HG02763 (cell line): ENCODE measurements around the gene ERICH4.
"Not testable (repeated sequence)": the region's sequence is repeated elsewhere in the genome, so short reads cannot be mapped to it uniquely, and the experiment has no call there.

Experiments used
- ATAC-seq: cut with Tn5 transposase; IDR thresholded peaks from one replicate; pipeline ENCODE4 v1.9.1; 2021; ENCODE audit warnings: mild to moderate bottlenecking, moderate library complexity; ENCODE audit not compliant: unreplicated experiment

ERICH4 gene

GRCh38 chr19:41434450-41434849 lies 8.5 kb upstream of the ERICH4 start:
- ATAC-seq, result no peak

- not testable (repeated sequence) for ATAC-seq
These were observed 7.6 kb upstream of the ERICH4 start for GRCh38 chr19:41435376-41435775.

- no peak for ATAC-seq
These were observed 6.9 kb upstream of the ERICH4 start for GRCh38 chr19:41435936-41436673.

- ATAC-seq, result no peak
These were observed 6.3 kb upstream of the ERICH4 start for GRCh38 chr19:41436674-41436951.

- no peak for ATAC-seq
These were observed 4.9 kb upstream of the ERICH4 start for GRCh38 chr19:41437944-41438574.

- ATAC-seq, result peak; percentile 90
These were observed 3.3 kb upstream of the ERICH4 start, which contains the start of gene DMAC2 for GRCh38 chr19:41439441-41440222. TSS of gene DMAC2 (minus strand) at chr19:41439912. CDS start at chr19:41439899, 13 bp downstream.

GRCh38 chr19:41441321-41441945 lies 1.5 kb upstream of the ERICH4 start:
- ATAC-seq, result no peak

GRCh38 chr19:41443813-41444455 lies 978 bp downstream of the ERICH4 start:
- no peak for ATAC-seq

GRCh38 chr19:41445575-41445974 lies 2.6 kb downstream of the ERICH4 start:
- ATAC-seq, result no peak

GRCh38 chr19:41447732-41448332 lies 4.9 kb downstream of the ERICH4 start:
- no peak for ATAC-seq

- ATAC-seq, result peak; percentile 77
These were observed 6.3 kb downstream of the ERICH4 start for GRCh38 chr19:41449079-41449864.

- ATAC-seq, result no peak
These were observed 6.9 kb downstream of the ERICH4 start for GRCh38 chr19:41449865-41450178.

- no peak for ATAC-seq
These were observed 9.8 kb downstream of the ERICH4 start for GRCh38 chr19:41452584-41453275.

- no peak for ATAC-seq
These were observed 13.0 kb downstream of the ERICH4 start for GRCh38 chr19:41455936-41456335.

GRCh38 chr19:41456342-41456918 lies 13.5 kb downstream of the ERICH4 start:
- no peak for ATAC-seq

GRCh38 chr19:41457241-41457640 lies 14.3 kb downstream of the ERICH4 start:
- no peak for ATAC-seq

GRCh38 chr19:41462497-41462896 lies 19.5 kb downstream of the ERICH4 start:
- no peak for ATAC-seq

- ATAC-seq, result not testable (repeated sequence)
These were observed 20.6 kb downstream of the ERICH4 start for GRCh38 chr19:41463257-41464256.
